ENCODE data around the gene PGLYRP1.
A peak's percentile ranks its signal among the peaks of the same experiment; 100 is the strongest.

PGLYRP1 gene

GRCh38 chr19:46042252-46042883 is 19.5 kb upstream of the PGLYRP1 start:
- FAIRE-seq (no peak), DNase-seq (ENCODE audit: insufficient read length, low spot score) (no peak)
- no peak for TF ChIP-seq POLR2A (IDR thresholded peaks at IDR 0.05; ENCODE audit: low read depth, low read length)

- DNase-seq (ENCODE audit: insufficient read length, low spot score) (no peak), FAIRE-seq (peak; percentile 72)
- no peak for TF ChIP-seq POLR2A (IDR thresholded peaks at IDR 0.05; ENCODE audit: low read depth, low read length)
Measured at GRCh38 chr19:46040952-46041500, 18.2 kb upstream of the PGLYRP1 start, which contains the start of gene IGFL4. Gene IGFL4, minus strand, starts transcription at chr19:46041002. Its CDS starts 40 bp downstream, at chr19:46040962.

- FAIRE-seq (no peak), DNase-seq (ENCODE audit: insufficient read length, low spot score) (no peak)
- TF ChIP-seq POLR2A (IDR thresholded peaks at IDR 0.05; ENCODE audit: low read depth, low read length): no peak
Measured at GRCh38 chr19:46040125-46040524, 17.3 kb upstream of the PGLYRP1 start.

GRCh38 chr19:46036744-46037128 is 13.9 kb upstream of the PGLYRP1 start:
- FAIRE-seq (no peak), DNase-seq (ENCODE audit: insufficient read length, low spot score) (no peak)
- TF ChIP-seq POLR2A (IDR thresholded peaks at IDR 0.05; ENCODE audit: low read depth, low read length): no peak

- DNase-seq (ENCODE audit: insufficient read length, low spot score) (no peak), FAIRE-seq (no peak)
- TF ChIP-seq POLR2A (IDR thresholded peaks at IDR 0.05; ENCODE audit: low read depth, low read length): no peak
Measured at GRCh38 chr19:46035986-46036743, 13.3 kb upstream of the PGLYRP1 start.

GRCh38 chr19:46035546-46035945 is 12.7 kb upstream of the PGLYRP1 start:
- no peak for DNase-seq (ENCODE audit: insufficient read length, low spot score)
- no peak for TF ChIP-seq POLR2A (IDR thresholded peaks at IDR 0.05; ENCODE audit: low read depth, low read length)
- no peak for FAIRE-seq

GRCh38 chr19:46033401-46033800 is 10.5 kb upstream of the PGLYRP1 start:
- TF ChIP-seq POLR2A (IDR thresholded peaks at IDR 0.05; ENCODE audit: low read depth, low read length): no peak
- DNase-seq (ENCODE audit: insufficient read length, low spot score): no peak
- FAIRE-seq: no peak

- no peak for FAIRE-seq
- TF ChIP-seq POLR2A (IDR thresholded peaks at IDR 0.05; ENCODE audit: low read depth, low read length): no peak
- no peak for DNase-seq (ENCODE audit: insufficient read length, low spot score)
Measured at GRCh38 chr19:46032597-46033025, 9.8 kb upstream of the PGLYRP1 start.

GRCh38 chr19:46031781-46032596 is 9.1 kb upstream of the PGLYRP1 start:
- DNase-seq (ENCODE audit: insufficient read length, low spot score): no peak
- FAIRE-seq: no peak
- no peak for TF ChIP-seq POLR2A (IDR thresholded peaks at IDR 0.05; ENCODE audit: low read depth, low read length)

- FAIRE-seq: no peak
- no peak for DNase-seq (ENCODE audit: insufficient read length, low spot score)
- no peak for TF ChIP-seq POLR2A (IDR thresholded peaks at IDR 0.05; ENCODE audit: low read depth, low read length)
Measured at GRCh38 chr19:46030812-46031550, 8.1 kb upstream of the PGLYRP1 start.

GRCh38 chr19:46025835-46026234 is 3.0 kb upstream of the PGLYRP1 start:
- TF ChIP-seq POLR2A (IDR thresholded peaks at IDR 0.05; ENCODE audit: low read depth, low read length): no peak
- no peak for FAIRE-seq
- DNase-seq (ENCODE audit: insufficient read length, low spot score): no peak

- TF ChIP-seq POLR2A (IDR thresholded peaks at IDR 0.05; ENCODE audit: low read depth, low read length): no peak
- DNase-seq (ENCODE audit: insufficient read length, low spot score): no peak
- FAIRE-seq: no peak
Measured at GRCh38 chr19:46023311-46023779, 492 bp upstream of the PGLYRP1 start.

- DNase-seq (ENCODE audit: insufficient read length, low spot score) (no peak), FAIRE-seq (no peak)
- no peak for TF ChIP-seq POLR2A (IDR thresholded peaks at IDR 0.05; ENCODE audit: low read depth, low read length)
Measured at GRCh38 chr19:46022061-46022430, 807 bp downstream of the PGLYRP1 start.

All from H54 (cell line).